Cardiac muscle cell (in vitro differentiated cells and primary cell): ENCODE data around the gene SATB1. TPM values are rescaled to one million over a fixed set of nuclear protein-coding genes. Genes with fewer than 3 reads are reported as not detected.

Experiments
- DNase-seq, 2 donors: peaks; one replicate each; pipeline versions ENCODE4 v3.0.0 to v3.0.0-alpha.2; 2010 to 2017; ENCODE audit warnings: low read depth in 1 of 2, low spot score in 1 of 2
- H3K27ac ChIP-seq: fragments of 200-600 bp; sonication (generic); 2 replicates; pipeline ENCODE4 v1.5.1; 2016
- H3K27me3 ChIP-seq: fragments of 200-600 bp; sonication (generic); 2 replicates; pipeline ENCODE4 v1.6.0; 2016; ENCODE audit warnings: control low read depth
- H3K36me3 ChIP-seq: fragments of 200-600 bp; sonication (generic); 2 replicates; pipeline ENCODE4 v1.5.1; 2016; ENCODE audit warnings: control low read depth
- H3K4me1 ChIP-seq: fragments of 200-600 bp; sonication (generic); 2 replicates; pipeline ENCODE4 v1.8.1; 2017; ENCODE audit warnings: low read depth, mild to moderate bottlenecking, mixed run types
- H3K4me3 ChIP-seq: fragments of 200-600 bp; sonication (generic); 2 replicates; pipeline ENCODE4 v1.5.1; 2016; ENCODE audit warnings: mild to moderate bottlenecking
- H3K9me3 ChIP-seq: fragments of 200-600 bp; sonication (generic); 2 replicates; pipeline ENCODE4 v1.5.1; 2017; ENCODE audit warnings: low read depth, mild to moderate bottlenecking, control low read depth
- CTCF ChIP-seq: IDR thresholded peaks from 2 replicates; pipeline ENCODE4 v1.5.1; 2012; ENCODE audit warnings: low read depth, mild to moderate bottlenecking, low read length
- polyA plus RNA-seq: library from polyadenylated mRNA; unstranded; fragments of >200 nt; fragmentation: Nextera tagmentation; extraction: Ambion mirVana; gene quantifications from 2 replicates; pipeline ENCODE4 v1.2.1, GENCODE V29; 2016
- total RNA-seq: library from RNA; depleted of rRNA; stranded (reverse); fragments of >200 nt; gene quantifications from 2 replicates; pipeline ENCODE4 v1.2.3, GENCODE V29; 2016

The SATB1 gene
- total and polyA plus RNA-seq, 2 experiments from 2014 or later: 15.9 to 52.2 TPM

GRCh38 chr3:18297126-18297525 is 128.0 kb downstream of the SATB1 start:
- no peak for DNase-seq
- no peaks in the 10 kb centered on the region for H3K36me3 ChIP-seq
- H3K9me3 ChIP-seq: no peaks in the 10 kb centered on the region
- no peak overlapping the region for H3K4me3 ChIP-seq
- no peaks in the 10 kb centered on the region for H3K27me3 ChIP-seq
- no peak overlapping the region for H3K27ac ChIP-seq
- H3K4me1 ChIP-seq: peaks cover 12% of the 10 kb centered on the region
- TF ChIP-seq CTCF: no peak
